CD8-positive, alpha-beta memory T cell (primary cell): ENCODE data around the gene TMEM116. TPM values are rescaled to one million over a fixed set of nuclear protein-coding genes. Genes with fewer than 3 reads are reported as not detected.
"Not testable (repeated sequence)": the region's sequence is repeated elsewhere in the genome, so short reads cannot be mapped to it uniquely, and the experiment has no call there.

Experiments used
- CTCF ChIA-PET: fragments of 350-600 bp; sonication (Branson Sonifier 250); formaldehyde crosslinking; loops from one replicate; lab custom pipeline; 2021; ENCODE audit warnings: antibody characterized with exemption; lab: Charles Lee
- POLR2A ChIA-PET: fragments of 350-600 bp; sonication (Branson Sonifier 250); formaldehyde crosslinking; loops from one replicate; lab custom pipeline; 2021; ENCODE audit warnings: antibody characterized with exemption; lab: Charles Lee
- DNase-seq, 5 donors: peaks; one replicate each; pipeline versions ENCODE4 v3.0.0 to v3.0.0-alpha.2; 2020 to 2022; ENCODE audit warnings: mixed read lengths in 1 of 5
- H3K27ac ChIP-seq: one replicate; pipeline ENCODE4 v1.7.0; 2013; ENCODE audit warnings: low read depth, mild to moderate bottlenecking, low read length, moderate library complexity
- H3K27me3 ChIP-seq: 2 replicates; pipeline ENCODE4 v1.7.0; 2013; ENCODE audit warnings: low read length, mild to moderate bottlenecking; ENCODE audit not compliant: insufficient read depth, poor library complexity, severe bottlenecking
- H3K36me3 ChIP-seq: 2 replicates; pipeline ENCODE4 v1.7.0; 2013; ENCODE audit warnings: mild to moderate bottlenecking, low read length, moderate library complexity; ENCODE audit not compliant: insufficient read depth
- H3K4me1 ChIP-seq: 2 replicates; pipeline ENCODE4 v1.7.0; 2013; ENCODE audit warnings: mild to moderate bottlenecking, low read length, moderate library complexity; ENCODE audit not compliant: insufficient read depth
- H3K4me3 ChIP-seq: 2 replicates; pipeline ENCODE4 v1.7.0; 2013; ENCODE audit warnings: mild to moderate bottlenecking, low read length
- H3K9me3 ChIP-seq: 2 replicates; pipeline ENCODE4 v1.7.0; 2013; ENCODE audit warnings: mild to moderate bottlenecking, low read length
- H3K27ac Mint-ChIP-seq, 8 donors: one replicate each; pipeline ENCODE4 v1.8.0; 2020 to 2021; ENCODE audit warnings: mixed read lengths in 8 of 8, mild to moderate bottlenecking in 6 of 8, inconsistent platforms in 3 of 8, moderate library complexity in 3 of 8
- H3K27me3 Mint-ChIP-seq, 2 donors: one replicate each; pipeline ENCODE4 v1.8.0; 2020 to 2021; ENCODE audit warnings: mixed read lengths in 2 of 2, mild to moderate bottlenecking in 1 of 2, moderate library complexity in 1 of 2
- H3K36me3 Mint-ChIP-seq, 3 donors: one replicate each; pipeline ENCODE4 v1.8.0; 2020 to 2021; ENCODE audit warnings: mixed read lengths in 3 of 3, inconsistent platforms in 1 of 3, mild to moderate bottlenecking in 1 of 3
- H3K4me1 Mint-ChIP-seq, 3 donors: one replicate each; pipeline ENCODE4 v1.8.0; 2020 to 2021; ENCODE audit warnings: mixed read lengths in 3 of 3, inconsistent platforms in 1 of 3, mild to moderate bottlenecking in 1 of 3
- H3K4me3 Mint-ChIP-seq, 7 donors: one replicate each; pipeline ENCODE4 v1.8.0; 2020 to 2021; ENCODE audit warnings: mixed read lengths in 7 of 7, mild to moderate bottlenecking in 6 of 7, moderate library complexity in 4 of 7, inconsistent platforms in 2 of 7
- H3K9me3 Mint-ChIP-seq, 5 donors: one replicate each; pipeline ENCODE4 v1.8.0; 2020 to 2022; ENCODE audit warnings: mixed read lengths in 5 of 5, mild to moderate bottlenecking in 3 of 5, moderate library complexity in 2 of 5, inconsistent platforms in 1 of 5
- polyA plus RNA-seq: library from polyadenylated mRNA; unstranded; fragments of 300-500 nt; fragmentation: Illumina TruSeq; gene quantifications from one replicate; pipeline ENCODE4 v1.2.3, GENCODE V29; 2021
- total RNA-seq, 2 experiments: library from RNA; stranded (reverse); gene quantifications; one replicate each; pipeline ENCODE4 v1.2.3, GENCODE V29; 2021

The TMEM116 gene
- total and polyA plus RNA-seq, 3 experiments from 2014 or later, result 13.1 to 28.4 (median 13.7) TPM

- Histone ChIP-seq H3K27ac (no peak overlapping the region), H3K9me3 (no peaks in the 10 kb centered on the region), H3K4me3 (no peak overlapping the region), H3K27me3 (no peaks in the 10 kb centered on the region), H3K36me3 (no peaks in the 10 kb centered on the region), H3K4me1 (peaks cover 87% of the 10 kb centered on the region)
- CTCF ChIA-PET, result interaction anchor here (1.0 to 14.4 kb wide), 3 partner anchors 10 to 41 kb away, joined by 3 to 129 read pairs (median 3); partner anchors contain the start of genes ERP29 and TMEM116
- POLR2A ChIA-PET, result interaction anchor here (7.9 kb wide), 1 partner anchor 16 kb away, joined by 68 read pairs; the partner anchor contains the start of genes ERP29 and TMEM116
- Mint-ChIP-seq H3K9me3 (no peaks in the 10 kb centered on the region), H3K4me3 (peak overlapping the region; percentile 41 to 76 (median 50)), H3K27ac (peak overlapping the region; percentile 31 to 94 (median 85)), H3K4me1 (peaks cover 81 to 88% (median 85%) of the 10 kb centered on the region in 3 donors), H3K27me3 (peaks cover 0 to 1% of the 10 kb centered on the region in 2 donors), H3K36me3 (peaks cover 0 to 6% (median 4%) of the 10 kb centered on the region in 3 donors)
- DNase-seq, result no peak
Measured at GRCh38 chr12:111997300-111997699, 15.7 kb downstream of the TMEM116 start.

GRCh38 chr12:111995782-111996480 lies 17.0 kb downstream of the TMEM116 start:
- Histone ChIP-seq H3K27ac (peak overlapping the region; percentile 22), H3K36me3 (no peaks in the 10 kb centered on the region), H3K27me3 (no peaks in the 10 kb centered on the region), H3K4me1 (peaks cover 84% of the 10 kb centered on the region), H3K4me3 (no peak overlapping the region), H3K9me3 (no peaks in the 10 kb centered on the region)
- ChIA-PET POLR2A (interaction anchor here (0.6 to 7.9 kb wide), 4 partner anchors 10 to 24 kb away, joined by 8 to 68 read pairs (median 32); partner anchors contain the start of genes ERP29 and TMEM116), CTCF (interaction anchor here (2.5 to 14.4 kb wide), 3 partner anchors 8 to 51 kb away, joined by 7 to 129 read pairs (median 13); partner anchors contain the start of genes ERP29 and TMEM116)
- Mint-ChIP-seq H3K4me1 (peaks cover 80 to 88% (median 85%) of the 10 kb centered on the region in 3 donors), H3K27me3 (peaks cover 0 to 1% of the 10 kb centered on the region in 2 donors), H3K27ac (peak overlapping the region; percentile 12 to 98 (median 76)), H3K4me3 (peak overlapping the region; percentile 8 to 96 (median 35)), H3K9me3 (no peaks in the 10 kb centered on the region), H3K36me3 (peaks cover 3 to 8% (median 7%) of the 10 kb centered on the region in 3 donors)
- DNase-seq, result no peak

GRCh38 chr12:111994211-111995111 lies 18.5 kb downstream of the TMEM116 start:
- not testable (repeated sequence) for H3K9me3 Mint-ChIP-seq, H3K9me3 ChIP-seq, H3K27me3 ChIP-seq, H3K36me3 ChIP-seq, H3K27me3 Mint-ChIP-seq
- CTCF ChIA-PET, result interaction anchor here (0.7 to 14.4 kb wide), 5 partner anchors 10 to 347 kb away, joined by 3 to 129 read pairs (median 7); partner anchors contain the start of genes ERP29 and TMEM116
- Histone ChIP-seq H3K4me3 (peak overlapping the region; percentile 56), H3K27ac (peak overlapping the region; percentile 48), H3K4me1 (peaks cover 69% of the 10 kb centered on the region)
- H3K4me1 Mint-ChIP-seq, result peaks cover 74 to 85% (median 84%) of the 10 kb centered on the region in 3 donors
- H3K4me3 Mint-ChIP-seq, result peak overlapping the region; percentile 88 to 98 (median 95)
- H3K27ac Mint-ChIP-seq, result peak overlapping the region; percentile 68 to 98 (median 92)
- H3K36me3 Mint-ChIP-seq, result peaks cover 3 to 14% (median 4%) of the 10 kb centered on the region in 3 donors
- DNase-seq, result peak in 2 of 5 donors; percentile 36 to 49
- POLR2A ChIA-PET, result interaction anchor here (0.6 to 3.0 kb wide), 8 partner anchors 8 to 1041 kb away, joined by 3 to 55 read pairs (median 5); partner anchors contain the start of genes ERP29 and TMEM116

GRCh38 chr12:111993292-111994150 lies 19.4 kb downstream of the TMEM116 start:
- Mint-ChIP-seq H3K27ac (peak overlapping the region; percentile 68 to 98 (median 92)), H3K4me1 (peaks cover 71 to 85% (median 84%) of the 10 kb centered on the region in 3 donors), H3K9me3 (no peaks in the 10 kb centered on the region), H3K4me3 (peak overlapping the region; percentile 88 to 98 (median 95)), H3K36me3 (peaks cover 3 to 21% (median 9%) of the 10 kb centered on the region in 3 donors), H3K27me3 (peaks cover 0 to 1% of the 10 kb centered on the region in 2 donors)
- H3K27ac ChIP-seq, result peak overlapping the region; percentile 48
- peaks cover 61% of the 10 kb centered on the region for H3K4me1 ChIP-seq
- peak in 3 of 5 donors; percentile 55 to 74 (median 63) for DNase-seq
- H3K27me3 ChIP-seq, result no peaks in the 10 kb centered on the region
- peak overlapping the region; percentile 56 for H3K4me3 ChIP-seq
- H3K36me3 ChIP-seq, result no peaks in the 10 kb centered on the region
- ChIA-PET CTCF (interaction anchor here (1.4 to 14.4 kb wide), 4 partner anchors 11 to 49 kb away, joined by 4 to 129 read pairs (median 10); partner anchors contain the start of genes ERP29 and TMEM116), POLR2A (interaction anchor here (0.6 to 3.0 kb wide), 6 partner anchors 9 to 157 kb away, joined by 3 to 55 read pairs (median 4); partner anchors contain the start of genes ERP29 and TMEM116)
- H3K9me3 ChIP-seq, result no peaks in the 10 kb centered on the region

GRCh38 chr12:111992464-111992863 lies 20.5 kb downstream of the TMEM116 start:
- CTCF ChIA-PET, result interaction anchor here (0.8 to 14.4 kb wide), 2 partner anchors 12 to 21 kb away, joined by 4 to 129 read pairs; partner anchors contain the start of genes ERP29 and TMEM116
- H3K4me3 ChIP-seq, result no peak overlapping the region
- Mint-ChIP-seq H3K27ac (peak overlapping the region; percentile 68 to 98 (median 92)), H3K36me3 (peaks cover 3 to 27% (median 12%) of the 10 kb centered on the region in 3 donors), H3K4me3 (peak overlapping the region; percentile 35 to 96 (median 88)), H3K27me3 (peaks cover 0 to 1% of the 10 kb centered on the region in 2 donors), H3K4me1 (peaks cover 64 to 81% (median 80%) of the 10 kb centered on the region in 3 donors), H3K9me3 (no peaks in the 10 kb centered on the region)
- DNase-seq, result no peak
- H3K4me1 ChIP-seq, result peaks cover 52% of the 10 kb centered on the region
- H3K9me3 ChIP-seq, result no peaks in the 10 kb centered on the region
- no peak overlapping the region for H3K27ac ChIP-seq
- POLR2A ChIA-PET, result interaction anchor here (0.6 to 1.5 kb wide), 3 partner anchors 11 to 48 kb away, joined by 4 to 7 read pairs (median 4); no protein-coding TSS in a partner anchor
- H3K27me3 ChIP-seq, result no peaks in the 10 kb centered on the region
- no peaks in the 10 kb centered on the region for H3K36me3 ChIP-seq

- no peaks in the 10 kb centered on the region for H3K9me3 Mint-ChIP-seq
- peak overlapping the region; percentile 68 to 98 (median 92) for H3K27ac Mint-ChIP-seq
- H3K4me1 ChIP-seq, result peaks cover 47% of the 10 kb centered on the region
- H3K27me3 Mint-ChIP-seq, result peaks cover 0 to 1% of the 10 kb centered on the region in 2 donors
- H3K36me3 Mint-ChIP-seq, result peaks cover 3 to 28% (median 12%) of the 10 kb centered on the region in 3 donors
- no peaks in the 10 kb centered on the region for H3K9me3 ChIP-seq
- peak overlapping the region; percentile 35 to 96 (median 88) for H3K4me3 Mint-ChIP-seq
- ChIA-PET CTCF (interaction anchor here (0.7 to 14.4 kb wide), 5 partner anchors 11 to 51 kb away, joined by 3 to 129 read pairs (median 4); partner anchors contain the start of genes ERP29 and TMEM116), POLR2A (interaction anchor here (1.4 kb wide), 1 partner anchor 20 kb away, joined by 7 read pairs; no protein-coding TSS in a partner anchor)
- H3K27me3 ChIP-seq, result no peaks in the 10 kb centered on the region
- no peak overlapping the region for H3K27ac ChIP-seq
- no peak for DNase-seq
- peak overlapping the region; percentile 29 for H3K4me3 ChIP-seq
- H3K36me3 ChIP-seq, result no peaks in the 10 kb centered on the region
- peaks cover 58 to 80% (median 79%) of the 10 kb centered on the region in 3 donors for H3K4me1 Mint-ChIP-seq
Measured at GRCh38 chr12:111991946-111992345, 21.0 kb downstream of the TMEM116 start.
